HEK293T (cell line): ENCODE measurements around the gene SCLT1.

ENCODE experiments used
- CTCF ChIA-PET: fragments of 350-600 bp; formaldehyde crosslinking; extraction: SDS; loops from one replicate; lab custom pipeline; 2021; ENCODE audit warnings: antibody characterized with exemption, inconsistent platforms; lab: Yijun Ruan, JAX
- POLR2A ChIA-PET: fragments of 350-600 bp; formaldehyde crosslinking; extraction: SDS; loops from one replicate; lab custom pipeline; 2020; ENCODE audit warnings: antibody characterized with exemption, inconsistent platforms; lab: Yijun Ruan, JAX
- DNase-seq: peaks from one replicate; pipeline ENCODE4 v3.0.0; 2012; ENCODE audit warnings: mixed read lengths; ENCODE audit errors: extremely low spot score
- ARNT ChIP-seq: fragments of 450-650 bp; IDR thresholded peaks from 2 replicates; pipeline ENCODE4 v1.6.1; 2017; ENCODE audit warnings: mild to moderate bottlenecking
- BHLHE40 ChIP-seq: fragments of 450-650 bp; IDR thresholded peaks from 2 replicates; pipeline ENCODE4 v1.6.1; 2016; ENCODE audit warnings: mild to moderate bottlenecking, moderate library complexity, borderline replicate concordance
- CTBP1 ChIP-seq: fragments of 450-650 bp; IDR thresholded peaks from 2 replicates; pipeline ENCODE4 v1.6.1; 2016; ENCODE audit warnings: borderline replicate concordance
- ELF4 ChIP-seq: fragments of 450-650 bp; IDR thresholded peaks from 2 replicates; pipeline ENCODE4 v1.6.1; 2017; ENCODE audit warnings: antibody characterized with exemption
- FOXA1 ChIP-seq: fragments of 450-650 bp; IDR thresholded peaks from 2 replicates; pipeline ENCODE4 v1.6.1; 2016; ENCODE audit warnings: mild to moderate bottlenecking
- FOXK2 ChIP-seq: fragments of 450-650 bp; IDR thresholded peaks from 2 replicates; pipeline ENCODE4 v1.6.1; 2016; ENCODE audit warnings: mild to moderate bottlenecking
- FOXM1 ChIP-seq: fragments of 450-650 bp; IDR thresholded peaks from 2 replicates; pipeline ENCODE4 v1.6.1; 2017; ENCODE audit warnings: mild to moderate bottlenecking, borderline replicate concordance
- HDGF ChIP-seq: fragments of 450-650 bp; IDR thresholded peaks from 2 replicates; pipeline ENCODE4 v1.6.1; 2017; ENCODE audit warnings: antibody characterized with exemption, borderline replicate concordance
- L3MBTL2 ChIP-seq: fragments of 450-650 bp; conservative IDR thresholded peaks from 2 replicates; pipeline ENCODE4 v1.6.1; 2016; ENCODE audit warnings: mild to moderate bottlenecking
- LEF1 ChIP-seq: fragments of 450-650 bp; IDR thresholded peaks from 2 replicates; pipeline ENCODE4 v1.6.1; 2017; ENCODE audit warnings: mild to moderate bottlenecking, borderline replicate concordance
- NFRKB ChIP-seq: fragments of 450-650 bp; IDR thresholded peaks from 2 replicates; pipeline ENCODE4 v1.6.1; 2016; ENCODE audit warnings: mild to moderate bottlenecking, moderate library complexity
- SP1 ChIP-seq: fragments of 450-650 bp; IDR thresholded peaks from 2 replicates; pipeline ENCODE4 v1.6.1; 2017
- SUZ12 ChIP-seq: fragments of 450-650 bp; IDR thresholded peaks from 2 replicates; pipeline ENCODE4 v1.6.1; 2016; ENCODE audit warnings: mild to moderate bottlenecking
- TARDBP ChIP-seq: fragments of 450-650 bp; IDR thresholded peaks from 2 replicates; pipeline ENCODE4 v1.6.1; 2016
- ZNF384 ChIP-seq: fragments of 450-650 bp; IDR thresholded peaks from 2 replicates; pipeline ENCODE4 v1.6.1; 2016
- TF ChIP-seq, protein P1 (sequence below): fragments of 450-650 bp; IDR thresholded peaks from 2 replicates; pipeline ENCODE4 v1.6.1; 2016

The SCLT1 gene

DNA sequence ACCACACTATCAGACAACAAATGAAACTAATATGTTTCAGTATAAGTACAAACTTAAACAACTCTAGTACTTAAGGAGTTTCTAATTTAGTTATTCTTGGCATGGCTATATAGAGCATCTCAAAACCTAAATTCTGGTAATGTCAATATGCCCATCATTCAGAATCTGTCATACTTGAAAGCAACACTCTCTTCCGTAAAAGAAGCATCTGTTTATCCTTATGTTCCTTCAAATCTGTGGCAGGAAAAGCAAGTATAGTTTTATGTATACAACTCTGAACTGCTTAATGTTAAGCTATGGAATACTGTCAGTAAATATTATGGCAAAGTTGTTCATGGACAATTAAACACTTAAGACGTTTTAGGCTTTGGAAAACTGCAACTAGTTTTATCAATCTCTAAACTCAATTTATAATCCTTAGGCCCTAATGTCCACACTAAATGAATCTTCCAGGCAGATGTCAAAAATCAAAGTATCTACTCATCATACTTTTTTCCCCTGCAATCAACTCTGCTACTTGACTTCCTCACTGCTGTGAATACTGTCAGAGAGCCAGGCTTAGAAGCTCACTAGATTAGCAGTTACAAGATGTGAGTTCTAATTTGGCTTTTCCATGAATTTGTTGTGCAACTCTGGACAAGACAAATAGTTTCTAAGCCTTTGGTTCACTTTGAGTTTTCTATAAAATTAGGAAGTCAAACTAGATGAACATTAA, 109.4 kb downstream of the SCLT1 start:
- no peak for DNase-seq
- no peak for TF ChIP-seq CTBP1
- no peak for TF ChIP-seq SUZ12
- no peak for TF ChIP-seq NFRKB
- no peak for TF ChIP-seq FOXK2
- TF ChIP-seq L3MBTL2: no peak
- no peak for TF ChIP-seq ZNF384
- no peak for TF ChIP-seq ELF4
- TF ChIP-seq FOXM1: no peak
- TF ChIP-seq SP1: no peak
- ChIA-PET CTCF (no interaction called here), POLR2A (no interaction called here)

DNA sequence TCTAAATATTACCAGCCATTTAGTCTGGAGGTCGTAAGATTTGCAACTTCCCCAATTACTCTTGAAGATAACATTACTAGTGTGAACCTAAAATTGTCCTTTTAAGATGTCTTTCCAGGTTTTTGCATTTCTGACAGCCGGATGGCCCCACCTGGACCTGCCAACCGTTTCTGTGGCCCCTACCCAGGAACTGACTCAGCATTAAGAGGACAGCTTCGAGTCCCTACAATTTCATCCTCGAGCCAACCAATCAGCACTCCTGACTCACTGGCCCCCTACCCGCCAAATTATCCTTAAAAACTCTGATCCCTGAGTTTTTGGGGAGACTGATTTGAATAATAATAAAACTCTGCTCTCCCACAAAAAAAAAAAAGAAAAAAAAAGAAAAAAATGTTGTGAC, 112.0 kb downstream of the SCLT1 start:
- POLR2A ChIA-PET: no interaction called here
- TF ChIP-seq ARNT (no peak), CTBP1 (no peak), FOXK2 (no peak), LEF1 (no peak), FOXA1 (no peak), BHLHE40 (no peak), SUZ12 (no peak), TARDBP (no peak), NFRKB (no peak)
- no peak for DNase-seq
- CTCF ChIA-PET: no interaction called here

DNA sequence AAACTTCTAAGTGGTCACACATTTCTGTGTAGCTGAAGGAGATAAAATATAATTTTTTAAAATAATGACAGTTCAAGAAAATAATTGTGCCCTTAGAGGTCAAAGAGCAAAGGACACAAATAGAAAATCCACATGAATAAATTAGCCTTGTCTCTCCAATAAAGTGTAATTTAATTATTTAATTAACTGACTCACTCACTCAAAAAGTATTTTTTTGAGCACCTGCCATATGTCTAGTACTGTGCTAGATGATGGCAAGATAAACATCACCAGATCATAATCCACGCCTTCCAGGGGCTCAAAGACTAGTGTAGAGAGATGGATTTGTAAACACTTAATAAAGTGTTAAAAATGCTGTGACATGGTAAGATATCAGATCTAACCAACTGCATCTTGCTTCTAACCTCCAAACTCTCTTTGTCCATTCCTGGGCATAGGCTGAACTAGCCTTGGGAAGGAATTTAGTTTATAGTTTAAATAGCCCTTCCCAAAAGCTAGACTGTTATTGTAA, 112.5 kb downstream of the SCLT1 start:
- CTCF ChIA-PET: no interaction called here
- POLR2A ChIA-PET: no interaction called here
- DNase-seq: no peak
- TF ChIP-seq ZNF384 (no peak), CTBP1 (no peak), SP1 (no peak), HDGF (no peak), SUZ12 (no peak), FOXK2 (no peak)
- TF ChIP-seq, protein P1, sequence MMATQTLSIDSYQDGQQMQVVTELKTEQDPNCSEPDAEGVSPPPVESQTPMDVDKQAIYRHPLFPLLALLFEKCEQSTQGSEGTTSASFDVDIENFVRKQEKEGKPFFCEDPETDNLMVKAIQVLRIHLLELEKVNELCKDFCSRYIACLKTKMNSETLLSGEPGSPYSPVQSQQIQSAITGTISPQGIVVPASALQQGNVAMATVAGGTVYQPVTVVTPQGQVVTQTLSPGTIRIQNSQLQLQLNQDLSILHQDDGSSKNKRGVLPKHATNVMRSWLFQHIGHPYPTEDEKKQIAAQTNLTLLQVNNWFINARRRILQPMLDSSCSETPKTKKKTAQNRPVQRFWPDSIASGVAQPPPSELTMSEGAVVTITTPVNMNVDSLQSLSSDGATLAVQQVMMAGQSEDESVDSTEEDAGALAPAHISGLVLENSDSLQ: no peak

DNA sequence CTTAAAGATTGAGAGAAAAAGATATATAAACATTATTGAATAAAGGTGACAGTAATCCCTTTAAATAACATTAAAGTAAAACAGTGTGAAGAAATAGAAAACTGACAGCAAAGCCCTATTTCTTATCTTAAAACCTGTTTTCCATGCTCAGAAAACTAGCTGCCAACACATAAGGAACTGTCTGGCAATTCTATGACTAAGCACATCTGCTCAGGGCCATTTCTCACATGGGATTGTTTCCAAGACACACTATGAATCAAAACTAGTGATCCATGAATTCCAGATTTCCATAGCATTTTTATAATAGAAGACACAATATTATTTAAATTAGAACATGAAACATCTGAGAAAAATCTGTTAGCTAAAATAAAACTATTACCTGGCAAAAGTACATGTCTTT, 113.4 kb downstream of the SCLT1 start:
- TF ChIP-seq SP1 (no peak), TARDBP (no peak), FOXM1 (no peak), CTBP1 (no peak), NFRKB (no peak), SUZ12 (no peak), ELF4 (no peak), L3MBTL2 (no peak), BHLHE40 (no peak), HDGF (no peak), ARNT (no peak), FOXA1 (no peak), LEF1 (no peak), ZNF384 (no peak), FOXK2 (no peak)
- TF ChIP-seq, protein P1: no peak
- no peak for DNase-seq
- ChIA-PET POLR2A (no interaction called here), CTCF (no interaction called here)

DNA sequence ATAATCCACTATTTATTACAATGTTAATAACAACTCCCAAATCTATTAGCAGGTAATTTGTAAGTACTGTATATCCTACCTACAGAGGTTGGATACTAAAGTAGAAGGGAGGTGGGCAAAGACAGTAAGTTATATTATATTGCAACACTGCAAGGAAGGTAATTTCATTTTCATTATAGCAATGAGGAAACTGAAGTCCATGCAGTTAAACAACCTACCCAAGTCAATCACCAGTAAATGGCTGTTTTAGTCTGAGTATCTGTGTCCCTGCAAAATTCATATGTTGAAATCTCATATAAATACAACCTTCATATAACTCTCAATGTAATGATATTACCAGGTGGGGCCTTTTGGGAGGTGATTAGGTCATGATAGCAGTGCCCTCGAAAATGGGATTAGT, 114.4 kb downstream of the SCLT1 start:
- TF ChIP-seq L3MBTL2: no peak
- no peak for TF ChIP-seq SP1
- TF ChIP-seq ELF4: no peak
- no peak for TF ChIP-seq CTBP1
- no peak for TF ChIP-seq NFRKB
- TF ChIP-seq ZNF384: no peak
- TF ChIP-seq SUZ12: no peak
- no peak for TF ChIP-seq TARDBP
- TF ChIP-seq, protein P1: no peak
- TF ChIP-seq FOXK2: no peak
- TF ChIP-seq FOXM1: no peak
- no peak for TF ChIP-seq BHLHE40
- no peak for TF ChIP-seq HDGF
- no peak for TF ChIP-seq ARNT
- no peak for TF ChIP-seq LEF1
- TF ChIP-seq FOXA1: no peak
- no peak for DNase-seq
- ChIA-PET POLR2A (no interaction called here), CTCF (no interaction called here)

DNA sequence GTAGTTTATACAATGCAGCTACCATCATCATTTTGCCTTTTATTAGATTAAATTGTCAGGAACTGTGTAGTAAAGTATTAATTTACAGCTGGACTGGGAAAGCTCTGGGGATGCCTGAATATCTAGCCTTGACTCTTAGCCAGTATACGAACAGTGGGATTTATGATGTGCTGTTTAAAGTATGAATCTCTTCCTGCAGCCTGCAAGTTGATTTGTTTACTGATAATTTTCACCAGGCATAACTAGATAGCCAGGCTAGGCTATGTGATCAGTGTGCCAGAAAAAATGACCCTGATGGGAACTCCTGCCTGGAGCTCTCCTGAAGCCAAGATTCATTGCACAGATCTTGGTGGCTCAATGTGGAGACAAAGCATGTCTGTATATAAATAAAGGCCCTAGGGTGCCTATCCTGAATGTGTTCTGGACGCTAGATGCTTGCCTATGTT, 119.2 kb downstream of the SCLT1 start:
- TF ChIP-seq ZNF384 (no peak), L3MBTL2 (no peak), TARDBP (no peak), LEF1 (no peak), NFRKB (no peak), SP1 (no peak), HDGF (no peak), FOXM1 (no peak), CTBP1 (no peak), BHLHE40 (no peak), FOXA1 (no peak), FOXK2 (no peak), ELF4 (no peak), SUZ12 (no peak), ARNT (no peak)
- TF ChIP-seq, protein P1: no peak
- ChIA-PET CTCF (no interaction called here), POLR2A (no interaction called here)
- no peak for DNase-seq
